Activated CD4-positive, alpha-beta T cell treated with anti-CD3 and anti-CD28 coated beads, Interleukin-2, amount 10 ng/mL, durations not matched to agents 24 days and 14 days (primary cell): ENCODE results near the gene OCA2. TPM values are rescaled to one million over a fixed set of nuclear protein-coding genes. Genes with fewer than 3 reads are reported as not detected.

Experiments used
- DNase-seq: peaks from one replicate; pipeline ENCODE4 v3.0.0; 2022
- H3K27ac Mint-ChIP-seq: one replicate; pipeline ENCODE4 v1.8.0; 2022; ENCODE audit warnings: mild to moderate bottlenecking, mixed read lengths
- H3K27me3 Mint-ChIP-seq: one replicate; pipeline ENCODE4 v1.8.0; 2022; ENCODE audit warnings: mixed read lengths
- H3K36me3 Mint-ChIP-seq: one replicate; pipeline ENCODE4 v1.8.0; 2022; ENCODE audit warnings: low read depth, mild to moderate bottlenecking, mixed read lengths
- H3K4me1 Mint-ChIP-seq: one replicate; pipeline ENCODE4 v1.8.0; 2021; ENCODE audit warnings: mixed read lengths
- H3K4me3 Mint-ChIP-seq: one replicate; pipeline ENCODE4 v1.8.0; 2022; ENCODE audit warnings: mild to moderate bottlenecking, moderate library complexity, mixed read lengths
- H3K9me3 Mint-ChIP-seq: one replicate; pipeline ENCODE4 v1.8.0; 2021; ENCODE audit warnings: mixed read lengths
- intact Hi-C: fragments of 100-400 bp; cut with micrococcal nuclease; formaldehyde crosslinking; loops from one replicate; pipeline ENCODE4 v1.15.1; 2023
- total RNA-seq: library from RNA; stranded (reverse); gene quantifications from 2 replicates; pipeline ENCODE4 v1.2.3, GENCODE V29; 2022

OCA2 gene
- total RNA-seq, 1 donor from 2014 or later = not detected

- Mint-ChIP-seq H3K36me3 (no peaks in the 10 kb centered on the region), H3K27me3 (no peaks in the 10 kb centered on the region), H3K4me1 (no peaks in the 10 kb centered on the region), H3K9me3 (no peaks in the 10 kb centered on the region), H3K4me3 (no peak overlapping the region), H3K27ac (no peak overlapping the region)
- no peak for DNase-seq
- intact Hi-C loops = no loop called here
Observed at GRCh38 chr15:28060005-28060404, 39.1 kb downstream of the OCA2 start.

GRCh38 chr15:28058082-28058481 lies 41.0 kb downstream of the OCA2 start:
- intact Hi-C loops = no loop called here
- no peaks in the 10 kb centered on the region for H3K4me1 Mint-ChIP-seq
- H3K4me3 Mint-ChIP-seq = no peak overlapping the region
- no peaks in the 10 kb centered on the region for H3K27me3 Mint-ChIP-seq
- no peaks in the 10 kb centered on the region for H3K36me3 Mint-ChIP-seq
- H3K9me3 Mint-ChIP-seq = no peaks in the 10 kb centered on the region
- H3K27ac Mint-ChIP-seq = no peak overlapping the region
- DNase-seq = no peak

- Mint-ChIP-seq H3K27me3 (peaks cover 3% of the 10 kb centered on the region), H3K4me1 (no peaks in the 10 kb centered on the region), H3K9me3 (no peaks in the 10 kb centered on the region), H3K36me3 (no peaks in the 10 kb centered on the region), H3K27ac (no peak overlapping the region), H3K4me3 (no peak overlapping the region)
- intact Hi-C loops = no loop called here
- DNase-seq = no peak
Observed at GRCh38 chr15:28051955-28052633, 47.0 kb downstream of the OCA2 start.

GRCh38 chr15:28049581-28049980 lies 49.5 kb downstream of the OCA2 start:
- intact Hi-C loops = no loop called here
- no peak overlapping the region for H3K27ac Mint-ChIP-seq
- no peak overlapping the region for H3K4me3 Mint-ChIP-seq
- H3K9me3 Mint-ChIP-seq = no peaks in the 10 kb centered on the region
- peaks cover 3% of the 10 kb centered on the region for H3K27me3 Mint-ChIP-seq
- H3K4me1 Mint-ChIP-seq = no peaks in the 10 kb centered on the region
- no peak for DNase-seq
- H3K36me3 Mint-ChIP-seq = no peaks in the 10 kb centered on the region

- no peak for DNase-seq
- intact Hi-C loops = no loop called here
- H3K4me3 Mint-ChIP-seq = no peak overlapping the region
- peaks cover 3% of the 10 kb centered on the region for H3K27me3 Mint-ChIP-seq
- H3K27ac Mint-ChIP-seq = no peak overlapping the region
- H3K9me3 Mint-ChIP-seq = no peaks in the 10 kb centered on the region
- H3K4me1 Mint-ChIP-seq = no peaks in the 10 kb centered on the region
- H3K36me3 Mint-ChIP-seq = no peaks in the 10 kb centered on the region
Observed at GRCh38 chr15:28047277-28047676, 51.8 kb downstream of the OCA2 start.

- Mint-ChIP-seq H3K27ac (no peak overlapping the region), H3K9me3 (no peaks in the 10 kb centered on the region), H3K4me1 (no peaks in the 10 kb centered on the region), H3K36me3 (no peaks in the 10 kb centered on the region), H3K4me3 (no peak overlapping the region), H3K27me3 (peaks cover 9% of the 10 kb centered on the region)
- intact Hi-C loops = no loop called here
- no peak for DNase-seq
Observed at GRCh38 chr15:28044121-28044672, 54.9 kb downstream of the OCA2 start.

- Mint-ChIP-seq H3K27me3 (peaks cover 9% of the 10 kb centered on the region), H3K4me1 (no peaks in the 10 kb centered on the region), H3K9me3 (no peaks in the 10 kb centered on the region), H3K27ac (no peak overlapping the region), H3K36me3 (no peaks in the 10 kb centered on the region), H3K4me3 (no peak overlapping the region)
- DNase-seq = no peak
- intact Hi-C loops = no loop called here
Observed at GRCh38 chr15:28043691-28044091, 55.4 kb downstream of the OCA2 start.

- H3K9me3 Mint-ChIP-seq = no peaks in the 10 kb centered on the region
- no peaks in the 10 kb centered on the region for H3K4me1 Mint-ChIP-seq
- H3K36me3 Mint-ChIP-seq = no peaks in the 10 kb centered on the region
- peaks cover 6% of the 10 kb centered on the region for H3K27me3 Mint-ChIP-seq
- DNase-seq = no peak
- no peak overlapping the region for H3K27ac Mint-ChIP-seq
- intact Hi-C loops = no loop called here
- no peak overlapping the region for H3K4me3 Mint-ChIP-seq
Observed at GRCh38 chr15:28037969-28038590, 61.0 kb downstream of the OCA2 start.

GRCh38 chr15:28033443-28033842 lies 65.7 kb downstream of the OCA2 start:
- DNase-seq = no peak
- Mint-ChIP-seq H3K36me3 (no peaks in the 10 kb centered on the region), H3K4me3 (no peak overlapping the region), H3K27me3 (no peaks in the 10 kb centered on the region), H3K4me1 (no peaks in the 10 kb centered on the region), H3K27ac (no peak overlapping the region), H3K9me3 (no peaks in the 10 kb centered on the region)
- intact Hi-C loops = no loop called here

GRCh38 chr15:28030801-28031200 lies 68.3 kb downstream of the OCA2 start:
- DNase-seq = no peak
- intact Hi-C loops = no loop called here
- Mint-ChIP-seq H3K4me3 (no peak overlapping the region), H3K27me3 (no peaks in the 10 kb centered on the region), H3K27ac (no peak overlapping the region), H3K36me3 (no peaks in the 10 kb centered on the region), H3K9me3 (no peaks in the 10 kb centered on the region), H3K4me1 (no peaks in the 10 kb centered on the region)

GRCh38 chr15:28027714-28028076 lies 71.4 kb downstream of the OCA2 start:
- intact Hi-C loops = no loop called here
- no peak overlapping the region for H3K4me3 Mint-ChIP-seq
- no peaks in the 10 kb centered on the region for H3K27me3 Mint-ChIP-seq
- no peak overlapping the region for H3K27ac Mint-ChIP-seq
- no peak for DNase-seq
- no peaks in the 10 kb centered on the region for H3K4me1 Mint-ChIP-seq
- H3K9me3 Mint-ChIP-seq = no peaks in the 10 kb centered on the region
- no peaks in the 10 kb centered on the region for H3K36me3 Mint-ChIP-seq

GRCh38 chr15:28026764-28027713 lies 72.1 kb downstream of the OCA2 start:
- Mint-ChIP-seq H3K9me3 (no peaks in the 10 kb centered on the region), H3K27ac (no peak overlapping the region), H3K4me1 (no peaks in the 10 kb centered on the region), H3K27me3 (no peaks in the 10 kb centered on the region), H3K36me3 (no peaks in the 10 kb centered on the region), H3K4me3 (no peak overlapping the region)
- DNase-seq = no peak
- intact Hi-C loops = no loop called here

- no peak overlapping the region for H3K4me3 Mint-ChIP-seq
- no peak for DNase-seq
- H3K9me3 Mint-ChIP-seq = no peaks in the 10 kb centered on the region
- no peaks in the 10 kb centered on the region for H3K4me1 Mint-ChIP-seq
- H3K27me3 Mint-ChIP-seq = no peaks in the 10 kb centered on the region
- H3K36me3 Mint-ChIP-seq = no peaks in the 10 kb centered on the region
- intact Hi-C loops = no loop called here
- H3K27ac Mint-ChIP-seq = no peak overlapping the region
Observed at GRCh38 chr15:28026221-28026620, 72.9 kb downstream of the OCA2 start.

GRCh38 chr15:28025413-28025812 lies 73.7 kb downstream of the OCA2 start:
- Mint-ChIP-seq H3K4me3 (no peak overlapping the region), H3K4me1 (no peaks in the 10 kb centered on the region), H3K36me3 (no peaks in the 10 kb centered on the region), H3K27me3 (no peaks in the 10 kb centered on the region), H3K9me3 (no peaks in the 10 kb centered on the region), H3K27ac (no peak overlapping the region)
- DNase-seq = no peak
- intact Hi-C loops = no loop called here
